Stimulated activated CD4-positive, alpha-beta T cell treated with anti-CD3 and anti-CD28 coated beads, Interleukin-2, amount 100 ng/mL, for 24 hours (primary cell): ENCODE measurements around the gene KCP.

Source experiments
- DNase-seq, 2 donors: peaks; one replicate each; pipeline ENCODE4 v3.0.0-alpha.2; 2020

The KCP gene

DNA sequence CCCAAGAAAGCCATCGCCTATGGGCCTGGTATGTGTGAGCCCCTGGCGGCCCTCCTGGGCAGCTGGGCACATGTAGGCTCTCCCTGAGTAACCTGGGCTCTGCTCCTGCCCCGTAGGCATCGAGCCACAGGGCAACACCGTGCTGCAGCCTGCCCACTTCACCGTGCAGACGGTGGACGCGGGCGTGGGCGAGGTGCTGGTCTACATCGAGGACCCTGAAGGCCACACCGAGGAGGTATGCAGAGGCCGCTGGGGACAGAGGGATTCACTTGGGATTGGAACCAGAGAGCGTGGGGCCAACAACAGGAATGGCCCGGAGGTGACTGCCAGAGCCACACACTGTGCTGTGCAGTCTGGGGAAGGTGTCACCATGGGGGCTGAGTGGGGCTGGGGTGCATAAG, 73.0 kb downstream of the KCP start:
- DNase-seq = no peak

DNA sequence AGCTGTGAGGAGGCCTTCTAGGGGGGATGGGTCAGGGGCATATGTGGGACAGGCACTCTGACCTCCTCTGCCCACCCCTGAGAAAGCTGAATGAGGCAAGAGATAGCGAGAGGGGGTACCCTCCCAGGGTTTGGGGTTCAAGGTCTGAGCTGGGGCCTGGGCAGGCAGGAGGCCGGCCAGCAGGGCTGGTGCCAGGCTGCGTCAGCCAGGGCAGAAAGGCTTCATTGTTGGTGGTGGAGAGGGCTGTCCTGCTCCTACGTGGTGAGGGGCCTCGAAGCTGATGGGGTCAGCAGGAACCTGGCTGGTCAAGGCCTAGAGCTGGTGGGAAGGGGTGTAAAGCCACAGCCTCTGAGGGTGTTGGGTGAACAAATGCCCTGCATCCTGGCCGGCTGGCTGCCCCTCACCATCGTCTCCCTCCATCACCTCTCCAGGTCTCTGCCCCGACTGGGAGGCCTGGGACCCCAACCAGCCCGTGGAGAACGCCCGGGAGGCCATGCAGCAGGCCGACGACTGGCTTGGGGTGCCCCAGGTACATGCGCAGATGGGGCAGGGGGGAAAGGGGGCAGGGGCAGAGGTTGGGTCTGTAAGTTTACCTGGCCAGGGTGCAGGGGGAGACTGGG, 73.7 kb downstream of the KCP start:
- no peak for DNase-seq

DNA sequence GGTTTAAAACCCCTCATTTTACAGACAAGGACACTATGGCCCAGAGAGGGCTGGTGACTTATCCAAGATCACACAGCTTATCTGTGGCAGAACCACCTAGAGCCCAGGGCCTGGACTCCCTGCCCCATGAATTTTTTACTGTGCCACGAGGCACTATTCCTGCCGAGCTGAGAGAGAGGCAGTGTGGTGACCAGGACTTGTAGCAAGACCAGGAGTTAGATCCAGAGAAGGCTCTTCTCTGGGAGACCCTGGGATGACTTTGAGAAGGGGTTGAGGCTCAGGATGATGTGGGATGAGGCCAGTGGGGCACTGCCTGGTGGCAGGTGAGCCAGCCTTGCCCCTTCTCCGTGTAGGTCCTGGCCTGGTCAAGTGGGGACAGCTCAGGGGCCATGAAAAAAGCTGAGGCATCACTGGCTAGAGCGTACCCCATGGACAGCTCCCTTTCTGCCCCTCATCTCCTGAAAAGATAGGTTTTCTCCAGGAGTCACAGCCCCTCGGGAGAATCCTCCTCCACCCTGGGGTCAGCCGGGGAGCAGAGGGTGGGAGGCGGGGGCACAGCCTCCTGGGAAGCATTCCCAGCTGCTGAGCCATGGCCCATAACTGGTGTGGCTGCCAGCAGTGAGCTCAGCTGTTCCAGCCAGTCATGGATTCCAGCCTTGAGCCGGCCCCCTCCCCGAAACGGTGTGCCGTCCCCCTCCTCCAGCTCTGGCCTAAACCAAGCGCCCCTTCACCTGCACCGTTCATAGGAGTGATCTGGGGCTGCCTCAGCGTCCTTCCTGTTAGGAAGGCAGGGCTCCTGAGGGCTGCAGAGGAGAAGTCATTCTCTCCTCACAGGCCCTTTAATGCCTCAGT, 74.5 kb downstream of the KCP start:
- DNase-seq = no peak

DNA sequence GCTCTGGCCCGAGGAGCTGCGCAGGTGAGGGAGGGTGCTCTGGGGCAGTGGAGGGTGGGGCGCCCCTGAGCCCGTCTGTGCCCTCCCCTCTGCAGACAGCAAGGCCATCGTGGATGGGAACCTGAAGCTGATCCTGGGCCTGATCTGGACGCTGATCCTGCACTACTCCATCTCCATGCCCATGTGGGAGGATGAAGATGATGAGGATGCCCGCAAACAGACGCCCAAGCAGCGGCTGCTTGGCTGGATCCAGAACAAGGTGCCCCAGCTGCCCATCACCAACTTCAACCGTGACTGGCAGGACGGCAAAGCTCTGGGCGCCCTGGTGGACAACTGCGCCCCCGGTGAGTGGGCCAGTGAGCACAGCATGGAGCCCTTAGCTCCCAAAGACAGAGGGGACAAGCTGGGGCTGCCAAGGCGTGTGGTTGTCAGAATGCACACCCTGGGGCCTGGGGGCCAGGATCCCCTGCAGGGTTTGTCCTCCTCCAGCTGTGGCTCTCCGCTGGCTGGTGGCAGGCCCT, 75.2 kb downstream of the KCP start:
- DNase-seq = no peak

DNA sequence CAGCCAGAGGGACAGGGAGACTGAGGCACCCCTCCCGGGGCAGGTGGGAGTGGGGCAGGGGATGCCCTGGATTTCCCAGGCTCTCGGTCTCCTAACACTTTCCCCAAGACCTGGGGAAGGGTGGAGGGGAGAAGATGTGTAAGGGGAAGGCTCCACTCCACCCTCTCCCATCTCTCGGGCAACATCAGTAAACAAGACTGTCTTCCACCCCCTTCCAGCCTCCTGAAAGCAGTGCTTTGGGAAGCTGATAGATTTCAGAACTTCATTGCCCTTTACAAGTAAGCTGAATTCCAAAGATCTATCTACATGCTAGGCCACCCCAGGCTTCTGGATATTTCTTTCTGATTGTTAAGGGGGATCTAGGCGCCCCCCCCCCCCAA, 76.6 kb downstream of the KCP start:
- no peak for DNase-seq

DNA sequence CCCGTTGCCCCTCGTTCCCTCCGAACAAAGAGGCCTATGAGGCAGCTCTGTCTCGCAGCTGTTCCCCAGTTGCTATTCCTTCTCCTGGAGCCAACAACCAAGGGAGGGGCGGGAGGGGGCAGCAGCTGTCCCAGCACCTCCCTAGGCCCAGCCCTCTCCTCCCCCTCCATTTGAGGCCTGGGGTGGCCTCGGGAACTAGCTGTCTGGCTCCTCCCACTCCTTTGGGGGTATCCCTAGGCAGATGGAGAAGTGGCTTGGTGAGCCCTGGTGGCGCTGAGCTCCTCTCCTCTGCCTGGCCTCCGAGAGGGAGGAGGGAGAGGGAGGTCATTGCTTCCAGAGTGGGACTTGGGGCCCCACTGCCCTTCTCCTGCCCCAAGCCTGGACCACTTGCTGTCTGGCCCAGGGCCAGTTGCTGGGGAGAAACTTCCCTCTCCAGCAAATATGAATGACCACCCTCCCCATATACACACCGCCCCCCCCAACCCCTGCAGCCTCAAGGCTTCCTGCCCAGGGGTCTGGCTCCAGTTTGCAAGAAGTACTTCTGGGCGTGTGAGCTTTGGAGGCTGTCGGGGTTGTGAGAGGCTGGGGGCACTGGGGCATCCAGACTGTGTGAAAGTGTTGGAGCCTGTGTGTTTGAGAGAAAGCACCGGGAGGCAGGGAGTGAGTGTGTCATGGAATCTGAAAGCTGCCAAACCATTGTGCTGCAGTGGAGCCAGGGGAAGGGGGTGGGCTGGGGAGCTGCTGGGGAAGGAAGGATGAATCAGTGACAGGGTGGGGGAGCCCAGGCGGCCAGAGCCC, 77.2 kb downstream of the KCP start:
- no peak for DNase-seq

DNA sequence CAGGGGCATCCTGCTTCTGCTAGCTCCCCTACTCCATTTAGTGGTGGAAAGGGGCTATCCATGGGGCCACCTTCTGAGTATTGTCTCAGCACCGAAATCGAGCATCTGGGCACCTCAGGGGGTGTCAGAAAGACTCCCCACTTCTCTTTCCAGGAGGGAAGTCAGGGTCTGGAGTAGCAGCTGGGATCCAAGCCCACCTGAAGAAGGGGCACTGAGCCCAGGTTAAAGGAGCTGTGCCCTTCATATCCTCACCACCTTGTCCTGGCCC, 77.7 kb downstream of the KCP start:
- no peak for DNase-seq

DNA sequence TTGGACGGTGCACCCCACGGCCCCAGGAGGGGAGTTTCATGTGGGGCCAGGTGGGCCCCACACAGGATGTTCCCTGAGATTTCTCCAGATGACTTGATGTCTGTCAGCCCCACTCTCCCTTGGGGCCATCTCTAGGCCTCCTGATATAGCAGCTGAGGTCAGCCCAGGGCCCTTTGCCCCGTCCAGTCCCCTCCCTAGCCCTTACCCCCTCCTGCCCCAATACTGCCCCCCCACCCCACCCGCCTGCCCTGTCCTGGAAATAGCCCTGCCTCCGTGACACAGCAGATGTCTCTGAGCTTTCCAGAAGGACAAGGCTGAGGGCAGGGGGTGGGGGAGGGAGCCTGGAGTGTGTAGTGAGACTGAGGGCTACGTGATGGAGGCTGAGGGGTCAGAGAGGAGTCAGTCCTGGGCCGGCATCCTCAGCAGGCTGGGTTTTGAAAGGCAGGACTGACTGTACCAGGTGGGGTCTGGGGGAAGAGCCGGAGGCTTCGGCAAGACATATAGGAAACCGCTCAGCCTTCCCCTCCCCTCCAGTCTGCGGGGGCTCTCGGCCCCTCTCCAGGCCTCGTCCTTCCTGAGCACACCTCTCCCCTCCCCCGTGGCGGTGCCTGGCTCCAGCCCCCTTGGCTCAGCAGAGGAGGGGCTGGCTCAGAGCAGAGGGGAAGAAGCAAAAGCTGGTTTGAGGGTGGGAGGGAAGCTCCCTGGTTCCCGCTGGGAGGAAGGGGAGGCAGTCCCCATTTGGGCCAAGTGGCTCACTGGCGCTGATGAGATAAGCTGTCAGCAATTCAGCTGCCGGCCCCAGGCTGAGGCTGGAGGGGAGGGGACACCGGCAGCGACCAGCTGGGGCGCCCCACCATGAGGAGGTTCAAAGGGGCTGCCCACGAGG, 78.3 kb downstream of the KCP start:
- DNase-seq = no peak

DNA sequence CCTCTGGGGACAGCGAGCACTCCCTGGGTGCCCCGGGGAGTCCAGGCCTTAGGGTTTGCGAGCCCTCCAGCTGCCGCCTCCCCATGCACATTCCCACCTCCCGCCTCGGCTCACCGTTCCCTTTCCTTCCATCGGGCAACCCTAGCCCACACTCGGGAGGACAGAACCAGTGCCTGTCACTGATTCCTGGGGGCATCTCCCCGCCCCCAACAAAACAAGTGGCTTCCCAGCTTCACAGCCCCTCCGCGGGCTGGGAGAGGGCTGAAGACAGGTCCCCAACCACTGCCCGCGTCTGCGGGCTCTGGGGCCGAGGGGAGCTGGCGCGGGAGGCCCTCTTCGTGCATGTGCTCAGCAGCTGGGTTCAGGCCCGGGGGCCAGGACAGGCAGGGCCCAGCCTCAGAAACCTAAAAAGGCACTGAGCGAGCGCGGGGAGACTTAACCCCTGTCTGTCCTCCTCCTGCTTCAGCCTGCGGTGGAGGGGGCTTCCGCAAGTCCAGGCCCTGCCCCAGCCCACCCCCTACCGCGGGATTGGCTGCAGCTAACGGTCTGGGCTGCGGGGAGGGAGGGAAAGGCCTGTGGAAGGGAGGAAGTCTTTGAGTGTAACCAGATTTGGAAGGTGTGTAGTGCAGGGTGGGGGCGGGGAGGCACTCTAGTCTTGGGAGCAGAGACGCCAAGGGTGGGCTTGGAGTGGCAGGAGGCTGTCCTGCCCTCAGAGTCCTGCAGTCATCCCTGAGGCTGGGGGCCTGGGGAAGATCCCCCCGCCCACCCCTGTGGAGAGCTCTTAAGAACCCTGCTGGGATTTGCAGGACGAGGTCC, 79.1 kb downstream of the KCP start:
- no peak for DNase-seq

DNA sequence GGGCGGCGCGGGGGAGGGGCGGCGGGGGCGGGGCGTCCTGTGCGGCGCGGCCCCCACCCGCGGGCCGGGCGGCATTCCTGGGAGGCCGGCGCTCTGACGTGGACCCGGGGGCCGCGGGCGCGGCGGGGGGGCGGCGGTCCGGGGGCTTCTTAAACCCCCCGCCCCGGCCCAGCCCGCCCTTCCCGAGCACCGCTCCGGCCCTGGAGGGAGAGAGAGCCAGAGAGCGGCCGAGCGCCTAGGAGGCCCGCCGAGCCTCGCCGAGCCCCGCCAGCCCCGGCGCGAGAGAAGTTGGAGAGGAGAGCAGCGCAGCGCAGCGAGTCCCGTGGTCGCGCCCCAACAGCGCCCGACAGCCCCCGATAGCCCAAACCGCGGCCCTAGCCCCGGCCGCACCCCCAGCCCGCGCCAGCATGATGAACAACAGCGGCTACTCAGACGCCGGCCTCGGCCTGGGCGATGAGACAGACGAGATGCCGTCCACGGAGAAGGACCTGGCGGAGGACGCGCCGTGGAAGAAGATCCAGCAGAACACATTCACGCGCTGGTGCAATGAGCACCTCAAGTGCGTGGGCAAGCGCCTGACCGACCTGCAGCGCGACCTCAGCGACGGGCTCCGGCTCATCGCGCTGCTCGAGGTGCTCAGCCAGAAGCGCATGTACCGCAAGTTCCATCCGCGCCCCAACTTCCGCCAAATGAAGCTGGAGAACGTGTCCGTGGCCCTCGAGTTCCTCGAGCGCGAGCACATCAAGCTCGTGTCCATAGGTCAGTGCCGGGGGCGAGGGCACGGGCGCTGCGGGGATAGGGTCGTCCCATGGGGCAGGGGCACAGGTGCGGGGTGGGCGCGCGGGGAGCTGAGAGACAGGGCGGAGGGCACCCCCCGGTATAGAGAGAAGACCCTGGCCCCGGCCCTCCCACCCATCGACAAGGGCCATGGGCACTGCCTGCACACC, 80.0 kb downstream of the KCP start, which contains the start of gene FLNC:
Gene FLNC, plus strand, starts transcription at position 176 of the 947 bp plus-strand sequence. Its CDS starts 232 bp downstream, at position 408.
- DNase-seq = peak; percentile 35 to 45

DNA sequence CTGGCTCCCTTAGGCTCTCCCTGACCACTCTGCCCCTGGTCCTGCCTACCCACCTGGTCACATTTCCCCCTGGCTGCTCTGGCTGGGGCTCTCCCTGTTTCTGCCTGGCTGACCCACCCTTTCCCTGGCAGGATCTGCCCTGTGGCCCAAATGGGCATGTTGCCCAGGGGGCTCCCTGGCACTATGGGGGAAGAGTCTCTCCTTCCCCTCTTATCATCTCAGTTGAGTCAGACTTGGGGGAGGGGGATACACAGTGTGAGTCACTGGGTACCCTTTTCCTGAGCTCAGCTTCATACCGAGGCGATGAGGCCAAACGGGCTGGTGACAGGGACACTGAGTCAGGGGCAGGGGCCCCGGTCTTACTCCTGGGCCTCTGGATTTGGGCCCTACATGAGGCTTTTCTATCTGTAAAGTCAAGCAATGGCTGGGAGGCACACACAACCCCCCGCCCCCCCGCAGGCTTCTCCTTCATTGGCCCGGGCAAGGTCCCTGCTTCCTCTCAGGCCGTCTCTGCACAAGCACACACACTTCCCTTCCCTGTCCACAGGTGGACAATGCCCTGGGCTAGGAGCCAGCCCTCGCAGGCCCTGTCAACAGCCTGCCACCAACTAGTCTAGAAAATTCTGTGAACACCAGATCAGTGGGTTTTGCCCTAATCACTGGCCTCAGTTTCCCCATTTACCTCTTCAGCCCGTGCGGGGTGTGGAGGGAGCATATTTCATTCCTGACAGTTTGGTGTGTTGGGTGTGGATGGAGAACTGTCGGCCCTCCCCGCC, 80.9 kb downstream of the KCP start:
- DNase-seq = no peak

DNA sequence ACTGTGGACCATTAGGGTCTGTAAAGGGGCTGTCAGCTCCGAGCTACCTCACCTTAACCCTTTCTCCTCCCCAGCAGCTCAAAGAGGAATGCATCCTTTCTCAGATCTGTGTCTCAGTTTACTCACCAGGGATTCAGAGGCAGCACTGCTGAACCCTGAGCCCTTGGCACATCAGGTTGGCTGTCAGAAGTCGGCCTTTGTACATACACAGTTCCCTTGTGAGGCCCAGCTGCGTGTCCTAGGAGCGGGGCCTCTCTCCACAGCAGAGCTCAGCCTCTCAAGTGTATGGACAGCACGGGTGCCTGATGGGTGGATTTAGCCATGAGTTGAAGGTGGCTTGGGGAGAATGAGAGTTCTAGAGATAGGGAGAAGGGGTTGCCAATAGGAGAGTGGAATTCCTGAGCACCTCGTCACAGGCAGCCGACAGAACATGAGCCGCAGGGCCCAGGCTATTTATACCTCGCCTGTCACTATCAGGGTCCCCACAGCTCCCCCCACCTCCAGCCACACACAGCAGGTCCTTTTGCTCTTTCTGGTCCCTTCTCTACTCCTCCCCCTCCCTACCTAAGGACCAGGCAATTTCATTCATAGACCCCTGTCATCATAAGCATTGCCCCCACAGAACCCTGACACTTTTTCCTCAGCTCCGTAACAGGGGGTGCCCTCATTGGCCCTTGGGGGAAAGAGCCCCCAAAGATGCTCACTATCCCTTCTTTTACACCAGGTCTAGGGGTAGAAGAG, 82.4 kb downstream of the KCP start:
- no peak for DNase-seq

DNA sequence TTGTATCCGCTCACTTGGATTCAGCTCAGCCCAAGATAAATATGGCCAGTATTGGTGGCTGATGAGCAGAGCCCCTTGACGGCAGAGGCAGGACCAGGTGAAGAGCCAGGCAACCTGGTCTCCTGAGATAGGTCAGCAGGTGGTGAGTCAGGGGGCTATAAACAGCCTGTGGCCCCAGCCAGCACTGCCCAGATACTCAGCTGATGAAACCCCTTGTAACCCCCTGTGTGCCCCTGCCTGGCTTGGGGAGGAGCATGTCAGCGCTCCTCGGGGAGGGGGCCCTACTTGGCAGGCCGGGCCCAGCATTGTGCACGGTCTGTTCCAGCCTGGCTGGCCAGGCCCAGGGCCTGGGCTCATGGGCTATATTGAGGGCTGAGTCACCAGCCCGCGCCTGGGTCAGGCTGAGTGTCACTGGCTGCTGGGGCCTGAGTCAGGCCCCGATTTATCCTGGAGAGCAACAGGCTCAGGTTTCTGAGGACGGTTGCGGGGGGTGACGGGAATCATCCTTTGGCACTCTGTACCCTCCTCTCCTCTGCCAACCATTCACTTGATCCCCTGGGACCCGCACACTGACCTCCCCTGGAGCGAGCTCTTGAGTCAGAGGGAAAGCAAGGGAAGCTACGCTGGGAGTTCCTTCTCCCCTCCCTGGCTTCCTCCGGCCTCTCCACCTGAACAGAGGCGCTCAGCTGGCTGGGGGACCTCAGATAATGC, 83.1 kb downstream of the KCP start:
- DNase-seq = no peak

DNA sequence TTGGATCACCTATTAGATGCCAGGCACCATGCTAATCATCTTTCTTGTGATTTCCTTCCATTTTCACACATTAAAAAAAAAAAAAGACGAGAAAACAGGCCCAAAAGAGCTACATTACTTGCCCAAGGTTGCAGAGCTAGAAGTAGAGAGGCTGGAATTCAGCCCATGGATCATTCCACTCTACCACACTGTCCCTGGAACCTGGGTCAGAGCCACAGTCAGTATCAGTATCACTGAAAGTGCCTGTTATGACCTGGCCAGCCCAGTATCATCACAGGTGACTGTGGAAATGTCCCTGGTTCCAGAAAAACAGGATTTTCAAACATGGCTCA, 83.6 kb downstream of the KCP start:
- no peak for DNase-seq
